Stimulated activated CD4-positive, alpha-beta T cell treated with anti-CD3 and anti-CD28 coated beads, Interleukin-2, amount 100 ng/mL, for 48 hours (primary cell): Measurements from ENCODE around the gene HYAL2.
"Not testable (repeated sequence)": the region's sequence is repeated elsewhere in the genome, so short reads cannot be mapped to it uniquely, and the experiment has no call there.

ENCODE experiments used
- DNase-seq, 2 donors: peaks; one replicate each; pipeline ENCODE4 v3.0.0-alpha.2; 2020

Gene HYAL2

GRCh38 chr3:50288387-50289007 lies 34.0 kb downstream of the HYAL2 start:
- no peak for DNase-seq

DNA sequence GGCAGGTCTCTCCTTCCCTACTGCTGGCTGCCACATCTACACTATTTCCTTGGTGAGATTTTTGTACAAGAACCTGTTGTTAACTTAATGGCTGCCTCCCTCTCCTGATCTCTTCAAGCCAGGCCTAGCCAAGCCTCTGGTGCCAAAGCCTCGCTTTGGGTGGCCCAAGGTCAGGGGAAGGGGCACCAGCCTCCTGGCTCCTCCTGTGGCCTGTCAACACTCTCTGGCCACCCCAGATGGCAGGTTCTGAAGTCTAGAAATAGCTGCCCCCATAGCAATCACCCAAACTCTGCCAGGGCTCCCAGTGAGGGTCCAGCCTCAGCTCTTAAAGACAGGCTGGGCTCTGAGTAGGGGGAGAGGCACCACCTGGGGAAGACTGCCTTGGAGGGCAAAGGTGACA lies 35.3 kb downstream of the HYAL2 start:
- no peak for DNase-seq

DNA sequence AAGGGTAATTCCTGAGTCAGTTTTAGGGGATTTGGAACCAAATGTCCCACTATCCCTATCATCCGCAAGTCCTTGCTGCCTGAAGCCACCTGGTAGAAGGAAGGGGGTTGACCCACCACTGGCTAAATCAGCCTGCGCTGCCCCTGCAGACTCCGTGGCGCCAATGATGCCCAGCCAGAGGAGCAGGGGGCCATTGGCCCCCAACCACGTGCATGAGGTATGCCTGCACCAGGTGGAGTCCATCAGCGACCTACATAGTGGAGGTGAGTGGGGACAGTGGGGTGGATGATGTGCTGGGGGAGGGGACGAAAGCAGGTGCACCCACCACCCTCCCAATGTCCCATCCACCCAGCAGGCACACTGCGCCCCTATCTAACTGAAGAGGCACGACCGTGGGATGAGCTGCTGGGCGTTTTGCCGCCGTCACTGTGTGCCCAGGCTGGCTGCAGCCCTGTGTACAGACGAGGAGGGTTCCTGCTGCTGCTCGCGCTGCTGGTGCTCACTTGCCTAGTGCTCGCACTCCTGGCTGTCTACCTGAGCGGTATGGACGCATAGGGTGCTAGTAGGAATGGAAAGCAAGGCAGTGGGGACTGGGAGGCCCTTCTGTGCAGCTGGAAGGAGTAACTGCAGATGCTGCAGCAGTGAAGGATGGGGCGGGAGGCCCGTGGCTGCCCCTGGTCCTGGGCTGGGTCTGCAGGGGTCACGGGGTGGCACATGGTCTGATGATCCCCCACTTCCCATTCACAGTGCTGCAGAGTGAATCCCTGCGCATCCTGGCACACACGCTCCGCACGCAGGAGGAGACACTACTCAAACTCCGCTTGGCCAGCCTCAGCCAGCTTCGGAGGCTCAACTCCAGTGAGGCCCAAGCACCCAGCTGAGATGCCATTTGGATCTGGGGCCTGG lies 36.0 kb downstream of the HYAL2 start:
- DNase-seq = no peak

DNA sequence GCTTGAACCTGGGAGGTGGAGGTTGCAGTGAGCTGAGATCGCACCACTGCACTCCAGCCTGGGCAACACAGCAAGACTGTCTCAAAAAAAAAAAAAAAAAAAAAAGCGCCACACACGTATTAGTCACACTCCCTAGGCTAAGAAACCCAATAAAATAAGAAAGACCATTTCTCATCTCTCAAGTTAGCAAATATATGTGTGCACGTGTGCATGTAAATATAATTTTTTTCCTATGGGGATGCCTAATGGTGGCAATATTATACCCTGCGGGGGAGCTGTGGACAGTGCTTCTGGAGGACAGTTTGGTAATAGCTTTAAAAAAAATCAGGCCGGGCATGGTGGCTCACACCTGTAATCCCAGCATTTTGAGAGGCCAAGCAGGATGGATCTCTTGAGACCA lies 38.4 kb downstream of the HYAL2 start:
- DNase-seq = not testable (repeated sequence)

GRCh38 chr3:50279255-50280016 lies 43.1 kb downstream of the HYAL2 start:
- DNase-seq = no peak

GRCh38 chr3:50278880-50279224 lies 43.7 kb downstream of the HYAL2 start, which contains the start of gene LSMEM2:
LSMEM2 (plus strand) TSS chr3:50279087; CDS start chr3:50279114, 27 bp downstream.
- no peak for DNase-seq

GRCh38 chr3:50278123-50278879 lies 44.2 kb downstream of the HYAL2 start:
- DNase-seq = no peak

GRCh38 chr3:50276762-50277101 lies 45.8 kb downstream of the HYAL2 start:
- DNase-seq = no peak

GRCh38 chr3:50275996-50276761 lies 46.4 kb downstream of the HYAL2 start:
- no peak for DNase-seq

- no peak for DNase-seq
Observed at GRCh38 chr3:50275141-50275995, 47.2 kb downstream of the HYAL2 start.

GRCh38 chr3:50274371-50275104 lies 48.0 kb downstream of the HYAL2 start:
- peak; percentile 75 to 78 for DNase-seq

DNA sequence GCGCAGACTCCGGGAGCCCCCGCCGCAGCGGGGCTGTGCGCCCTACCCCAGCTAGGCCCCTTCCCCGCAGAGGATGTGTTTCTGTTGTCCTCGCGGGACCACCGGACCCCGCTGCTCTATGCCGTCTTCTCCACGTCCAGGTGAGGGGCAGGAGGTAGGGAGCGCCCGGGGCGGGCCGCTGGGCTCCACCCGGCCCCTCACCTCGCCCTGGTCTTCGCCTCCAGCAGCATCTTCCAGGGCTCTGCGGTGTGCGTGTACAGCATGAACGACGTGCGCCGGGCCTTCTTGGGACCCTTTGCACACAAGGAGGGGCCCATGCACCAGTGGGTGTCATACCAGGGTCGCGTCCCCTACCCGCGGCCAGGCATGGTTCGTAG lies 48.9 kb downstream of the HYAL2 start:
- DNase-seq = no peak

DNA sequence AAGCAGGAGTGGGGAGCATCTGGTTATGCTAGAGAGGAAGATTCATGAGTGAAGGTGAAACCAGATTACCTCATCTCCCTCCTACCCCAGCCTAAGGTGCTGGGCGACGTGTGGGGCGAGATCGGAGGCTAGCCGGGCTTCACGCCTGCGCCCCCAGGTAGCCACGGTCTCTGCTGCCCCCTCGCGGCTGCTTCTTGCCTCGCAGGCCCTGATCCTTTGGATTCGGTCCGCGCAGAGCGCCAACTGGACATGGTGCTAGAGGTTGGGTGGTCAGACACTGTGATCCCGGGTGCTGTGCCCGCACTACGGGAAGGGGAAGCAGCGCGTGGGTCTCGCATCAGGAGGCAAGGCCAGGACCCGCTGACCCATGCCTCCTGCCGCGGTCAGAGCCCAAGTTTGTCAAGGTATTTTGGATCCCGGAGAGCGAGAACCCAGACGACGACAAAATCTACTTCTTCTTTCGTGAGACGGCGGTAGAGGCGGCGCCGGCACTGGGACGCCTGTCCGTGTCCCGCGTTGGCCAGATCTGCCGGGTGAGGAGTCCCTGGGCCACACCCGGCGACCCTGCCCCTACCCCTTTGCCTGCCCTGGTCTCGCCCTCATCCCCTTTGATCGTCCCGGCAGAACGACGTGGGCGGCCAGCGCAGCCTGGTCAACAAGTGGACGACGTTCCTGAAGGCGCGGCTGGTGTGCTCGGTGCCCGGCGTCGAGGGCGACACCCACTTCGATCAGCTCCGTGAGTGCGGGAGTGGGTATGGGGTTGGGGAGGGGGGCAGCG lies 49.4 kb downstream of the HYAL2 start:
- peak; percentile 97 to 98 for DNase-seq

DNA sequence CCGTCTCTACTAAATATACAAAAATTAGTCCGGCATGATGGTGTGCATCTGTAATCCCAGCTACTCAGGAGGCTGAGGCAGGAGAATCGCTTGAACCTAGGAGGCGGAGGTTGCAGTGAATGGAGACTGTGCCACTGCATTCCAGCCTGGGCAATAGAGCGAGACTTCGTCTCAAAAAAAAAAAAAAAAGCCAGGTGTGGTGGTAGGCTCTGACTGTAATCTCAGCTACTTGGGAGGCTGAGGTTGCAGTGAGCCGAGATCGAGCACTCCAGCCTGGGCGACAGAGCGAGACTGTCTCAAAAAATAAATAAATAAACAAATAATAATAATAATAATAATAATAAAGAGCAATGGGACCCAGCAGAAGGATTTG lies 50.0 kb downstream of the HYAL2 start:
- not testable (repeated sequence) for DNase-seq

GRCh38 chr3:50271314-50271936 lies 51.1 kb downstream of the HYAL2 start:
- DNase-seq = no peak

DNA sequence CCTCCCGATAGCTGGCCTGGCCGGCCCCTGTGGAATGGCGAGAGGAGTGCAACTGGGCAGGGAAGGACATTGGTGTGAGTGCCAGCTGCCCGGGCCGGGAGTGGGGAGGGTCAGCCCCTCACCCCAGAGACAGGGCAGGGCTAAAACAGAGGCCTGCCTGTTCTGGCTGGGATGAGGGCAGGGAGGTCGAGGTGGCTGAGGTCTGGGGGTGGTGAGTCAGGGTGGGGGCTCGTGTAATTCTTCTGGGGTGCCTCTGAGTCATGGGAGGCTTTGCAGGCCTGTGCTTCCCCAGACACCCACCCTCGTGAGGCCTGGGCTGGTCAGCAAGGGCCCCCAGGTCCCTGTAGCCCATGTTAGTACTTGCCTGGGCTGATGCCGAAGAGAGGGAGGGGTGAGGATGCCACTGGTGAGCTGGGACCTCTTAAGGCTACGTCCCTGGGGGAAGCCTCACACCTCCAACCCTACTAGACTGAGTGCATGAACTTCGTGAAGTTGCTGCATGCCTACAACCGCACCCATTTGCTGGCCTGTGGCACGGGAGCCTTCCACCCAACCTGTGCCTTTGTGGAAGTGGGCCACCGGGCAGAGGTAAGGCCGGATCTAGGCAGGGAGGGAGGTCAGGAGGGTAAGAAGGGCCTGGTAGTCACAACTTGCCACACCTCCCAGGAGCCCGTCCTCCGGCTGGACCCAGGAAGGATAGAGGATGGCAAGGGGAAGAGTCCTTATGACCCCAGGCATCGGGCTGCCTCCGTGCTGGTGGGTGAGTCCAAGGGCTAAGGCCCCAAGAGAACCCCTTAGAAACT lies 51.9 kb downstream of the HYAL2 start:
- no peak for DNase-seq

- no peak for DNase-seq
Observed at GRCh38 chr3:50269977-50270413, 52.5 kb downstream of the HYAL2 start.

GRCh38 chr3:50269460-50269859 lies 53.1 kb downstream of the HYAL2 start:
- no peak for DNase-seq
